ENCODE data around the gene PXMP4. TPM values are rescaled to one million over a fixed set of nuclear protein-coding genes. Genes with fewer than 3 reads are reported as not detected.
A peak's percentile ranks its signal among the peaks of the same experiment; 100 is the strongest.

Gene PXMP4
- total RNA-seq, 1 donor from 2014 or later: 5.4 TPM

DNA sequence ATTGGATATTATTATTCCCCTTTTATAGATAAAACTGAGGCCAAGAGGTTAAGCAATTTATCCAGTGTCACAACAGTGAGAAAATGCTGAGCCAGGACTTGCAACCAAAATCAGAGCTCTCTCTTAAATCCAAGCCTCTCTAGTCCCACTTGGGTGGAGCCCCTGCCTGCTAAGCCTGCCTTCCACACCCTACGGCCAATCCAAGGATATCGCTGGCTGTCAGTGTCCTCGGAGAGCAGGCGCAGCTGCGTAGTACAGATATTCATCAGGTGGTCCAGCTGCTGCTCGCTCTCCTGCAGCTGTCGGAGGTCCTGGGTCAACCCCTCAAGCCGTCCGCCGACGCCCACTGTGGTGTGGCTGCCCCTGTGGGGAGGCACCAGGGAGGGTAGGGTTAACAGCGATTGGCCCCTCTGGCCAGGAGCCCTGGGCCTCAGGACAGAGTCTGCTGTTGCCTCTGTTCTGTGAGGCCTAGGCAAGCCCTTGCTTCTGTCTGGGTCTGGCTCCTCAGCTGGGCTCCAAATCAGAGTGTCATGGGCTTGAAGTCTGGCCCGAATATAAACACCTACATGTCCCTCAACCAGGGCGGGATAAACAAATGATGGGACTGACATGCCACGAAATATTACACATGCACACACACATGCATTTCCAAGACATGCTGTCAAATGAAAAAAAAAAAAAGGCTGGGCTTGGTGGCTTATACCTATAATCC, 42.0 kb downstream of the PXMP4 start:
- H3K27ac Mint-ChIP-seq: peak overlapping the region; percentile 89

DNA sequence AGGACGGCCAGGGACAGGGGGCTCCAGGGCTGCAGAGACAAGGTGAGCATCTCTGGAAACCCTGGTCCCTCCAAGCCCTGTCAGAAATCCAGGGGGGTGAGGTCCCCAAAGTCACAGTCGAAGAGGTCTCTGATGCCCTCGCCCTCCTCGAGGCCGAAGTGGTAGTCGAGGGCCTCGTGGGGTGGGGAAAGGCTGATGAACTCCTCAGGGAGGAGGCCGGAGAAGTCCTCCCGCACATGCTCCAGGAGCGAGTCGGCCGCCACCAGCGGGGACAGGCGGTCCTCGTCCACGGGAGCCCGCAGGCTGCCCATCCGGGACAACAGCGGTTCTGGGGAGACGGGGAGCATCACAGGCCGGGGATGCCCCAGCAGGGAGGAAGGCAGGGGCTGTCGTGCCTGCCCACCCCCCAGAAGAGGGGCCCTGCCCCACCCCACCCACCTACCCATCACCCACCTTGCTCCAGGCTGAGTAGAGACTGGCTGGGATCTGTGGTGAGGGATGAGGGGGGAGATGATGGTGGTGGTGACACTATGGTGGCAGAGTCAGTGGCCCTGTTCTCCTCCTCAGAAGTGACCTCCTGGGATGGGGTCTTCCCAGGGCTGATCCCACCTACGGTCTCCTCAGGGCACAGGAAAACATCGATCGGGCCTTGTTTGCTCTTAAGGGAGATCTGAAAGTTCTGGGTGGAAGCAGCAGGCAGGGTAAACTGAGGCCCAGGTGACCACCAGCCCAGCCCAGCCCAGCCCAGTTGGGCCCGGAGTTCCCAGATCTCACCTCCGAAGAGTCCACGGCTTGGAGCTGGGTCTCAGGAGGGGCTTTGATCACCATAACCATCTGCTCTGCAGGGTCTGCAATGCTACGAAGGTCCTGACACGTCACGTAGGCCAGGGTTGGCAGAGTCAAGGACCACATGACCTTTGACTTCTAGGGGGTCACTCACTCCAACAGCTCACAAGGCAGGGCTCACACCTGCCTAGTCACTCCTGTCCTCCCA, 43.2 kb downstream of the PXMP4 start:
- Mint-ChIP-seq H3K27me3 (no peaks in the 10 kb centered on the region), H3K36me3 (ENCODE audit: low read depth) (peaks cover 32% of the 10 kb centered on the region), H3K27ac (no peak overlapping the region), H3K9me3 (no peaks in the 10 kb centered on the region), H3K4me1 (peaks cover 60% of the 10 kb centered on the region), H3K4me3 (no peak overlapping the region)
- DNase-seq: no peak
- intact Hi-C loops (cut with micrococcal nuclease): no loop called here

More for the DNA sequence above, 42.0 kb downstream of the PXMP4 start:
- H3K27me3 Mint-ChIP-seq: no peaks in the 10 kb centered on the region
- peaks cover 32% of the 10 kb centered on the region for H3K36me3 Mint-ChIP-seq (ENCODE audit: low read depth)
- intact Hi-C loops (cut with micrococcal nuclease): no loop called here
- DNase-seq: no peak
- H3K4me1 Mint-ChIP-seq: peaks cover 60% of the 10 kb centered on the region
- H3K9me3 Mint-ChIP-seq: no peaks in the 10 kb centered on the region
- no peak overlapping the region for H3K4me3 Mint-ChIP-seq

GRCh38 chr20:33676121-33676520, 44.0 kb downstream of the PXMP4 start:
- intact Hi-C loops (cut with micrococcal nuclease): no loop called here
- H3K4me1 Mint-ChIP-seq: peaks cover 53% of the 10 kb centered on the region
- DNase-seq: no peak
- H3K27ac Mint-ChIP-seq: no peak overlapping the region
- H3K9me3 Mint-ChIP-seq: no peaks in the 10 kb centered on the region
- H3K36me3 Mint-ChIP-seq (ENCODE audit: low read depth): peaks cover 32% of the 10 kb centered on the region
- H3K4me3 Mint-ChIP-seq: peak overlapping the region; percentile 20
- no peaks in the 10 kb centered on the region for H3K27me3 Mint-ChIP-seq

DNA sequence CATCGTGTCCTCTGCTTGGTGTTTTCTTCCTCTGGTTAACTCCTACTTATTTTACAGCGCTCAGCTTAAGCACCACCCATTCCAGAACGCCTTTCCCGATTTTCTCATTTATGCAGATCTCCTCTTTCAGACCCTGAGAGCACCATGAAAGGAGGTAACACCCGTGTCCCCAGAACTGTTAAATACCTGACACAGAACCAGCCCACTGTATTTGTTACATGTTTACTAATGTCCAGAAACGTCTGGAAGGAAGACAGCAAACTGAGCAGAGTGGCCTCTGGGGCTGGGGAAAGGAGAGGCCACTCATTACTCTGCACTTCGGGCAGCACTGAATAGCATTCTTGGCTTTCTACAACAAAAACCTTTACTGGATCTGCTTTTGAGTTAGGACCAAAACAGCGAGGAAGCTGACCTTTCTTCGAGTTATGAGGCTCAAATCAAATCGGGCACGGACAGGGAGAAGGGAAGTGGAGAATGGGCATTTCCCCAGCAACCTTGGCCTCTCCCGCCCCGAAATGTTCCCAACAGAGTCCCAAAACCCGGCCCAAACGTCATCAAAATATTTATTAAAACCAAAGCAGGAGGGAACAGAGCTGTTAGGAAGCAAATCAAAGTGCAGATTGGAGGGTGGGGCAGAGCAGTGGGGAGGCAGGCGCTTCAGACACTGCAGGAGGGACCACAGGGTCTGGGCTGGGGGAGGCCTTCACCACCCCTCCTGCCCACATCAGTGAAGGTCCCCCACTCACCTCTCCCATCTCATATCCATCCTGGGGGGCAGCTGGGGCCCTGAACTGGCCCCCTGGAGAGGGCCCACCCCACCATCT, 44.8 kb downstream of the PXMP4 start:
- intact Hi-C loops (cut with micrococcal nuclease): no loop called here
- peak overlapping the region; percentile 68 for H3K4me3 Mint-ChIP-seq
- H3K27me3 Mint-ChIP-seq: no peaks in the 10 kb centered on the region
- H3K36me3 Mint-ChIP-seq (ENCODE audit: low read depth): peaks cover 30% of the 10 kb centered on the region
- H3K27ac Mint-ChIP-seq: peak overlapping the region; percentile 71
- H3K4me1 Mint-ChIP-seq: peaks cover 45% of the 10 kb centered on the region
- no peak for DNase-seq
- no peaks in the 10 kb centered on the region for H3K9me3 Mint-ChIP-seq

DNA sequence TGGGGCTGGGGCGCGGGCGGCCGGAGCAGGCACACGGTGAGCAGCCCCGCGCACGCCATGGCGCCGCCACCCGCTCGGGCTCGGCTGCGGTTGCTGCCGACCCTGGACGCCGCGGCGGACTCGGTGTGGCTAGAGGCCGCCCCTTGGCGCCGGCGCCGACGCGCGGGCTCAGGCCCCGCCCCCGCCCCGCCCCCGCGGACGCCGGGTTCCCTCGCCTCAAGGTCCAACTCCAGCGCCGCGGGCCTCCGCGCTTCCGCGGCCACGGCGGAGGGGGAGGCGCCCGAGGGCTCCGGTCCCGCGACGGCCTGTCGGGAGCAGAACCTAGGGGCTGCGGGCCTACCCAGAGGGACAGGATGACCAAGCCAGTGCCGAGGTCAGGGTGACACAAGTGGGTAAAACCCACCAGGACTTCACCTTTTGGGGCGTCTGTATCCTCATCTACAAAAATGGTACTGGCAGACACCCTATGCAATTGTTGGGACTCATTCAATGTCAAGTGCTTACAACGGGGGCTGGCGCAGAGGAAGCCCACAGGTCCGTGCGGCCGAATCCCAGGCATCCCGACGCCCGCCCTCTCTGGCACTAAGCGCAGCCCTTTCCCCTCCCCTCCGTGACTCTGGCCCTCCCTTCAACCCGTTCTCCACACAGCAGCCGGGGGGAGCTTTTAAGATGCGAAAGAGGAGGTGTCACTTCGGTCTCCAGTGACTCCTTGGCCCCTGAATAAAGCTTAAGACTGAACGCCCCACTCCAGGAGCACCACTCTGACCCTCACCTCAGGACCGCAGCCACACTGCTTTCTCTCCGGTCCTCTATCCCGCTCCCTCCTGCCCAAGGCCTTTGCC, 45.6 kb downstream of the PXMP4 start, which contains the start of gene NECAB3:
Gene NECAB3 (minus strand): TSS at position 135 of the 842 bp plus-strand sequence. CDS start 76 bp downstream, at position 59.
- DNase-seq: peak; percentile 94
- Mint-ChIP-seq H3K27ac (peak within 1 kb of the TSS; percentile 89), H3K27me3 (no peaks in the 10 kb centered on the region), H3K36me3 (ENCODE audit: low read depth) (peaks cover 32% of the 10 kb centered on the region), H3K9me3 (no peaks in the 10 kb centered on the region), H3K4me3 (peak within 1 kb of the TSS; percentile 92), H3K4me1 (peaks cover 41% of the 10 kb centered on the region)
- intact Hi-C loops (cut with micrococcal nuclease): loop anchor here (1.0 kb wide), 1 partner anchor 12 kb away; the partner anchor contains the start of gene E2F1

- intact Hi-C loops (cut with micrococcal nuclease): loop anchor here (1.0 kb wide), 1 partner anchor 13 kb away; the partner anchor contains the start of gene E2F1
- DNase-seq: no peak
- peak overlapping the region; percentile 92 for H3K4me3 Mint-ChIP-seq
- H3K36me3 Mint-ChIP-seq (ENCODE audit: low read depth): peaks cover 28% of the 10 kb centered on the region
- H3K4me1 Mint-ChIP-seq: peaks cover 35% of the 10 kb centered on the region
- H3K27ac Mint-ChIP-seq: peak overlapping the region; percentile 89
- no peaks in the 10 kb centered on the region for H3K27me3 Mint-ChIP-seq
- H3K9me3 Mint-ChIP-seq: no peaks in the 10 kb centered on the region
Measured at GRCh38 chr20:33673410-33674293, 46.5 kb downstream of the PXMP4 start.

DNA sequence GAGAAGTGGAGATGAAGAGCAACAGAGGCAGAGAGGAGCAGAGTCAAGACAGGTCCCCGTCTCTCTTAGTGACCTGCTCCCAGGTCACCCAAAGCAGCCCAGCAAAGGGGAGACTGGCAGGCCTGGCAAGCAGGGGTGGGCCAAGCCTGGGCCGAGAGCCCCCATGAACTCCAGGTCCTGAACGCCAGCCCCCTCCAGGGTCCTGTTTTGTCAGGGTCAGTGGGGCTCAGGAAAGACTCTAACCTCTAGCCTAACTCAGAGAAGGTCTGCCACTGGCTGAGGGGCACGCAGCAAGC, 47.0 kb downstream of the PXMP4 start:
- peak overlapping the region; percentile 86 for H3K27ac Mint-ChIP-seq
- peaks cover 36% of the 10 kb centered on the region for H3K4me1 Mint-ChIP-seq
- peak overlapping the region; percentile 92 for H3K4me3 Mint-ChIP-seq

DNA sequence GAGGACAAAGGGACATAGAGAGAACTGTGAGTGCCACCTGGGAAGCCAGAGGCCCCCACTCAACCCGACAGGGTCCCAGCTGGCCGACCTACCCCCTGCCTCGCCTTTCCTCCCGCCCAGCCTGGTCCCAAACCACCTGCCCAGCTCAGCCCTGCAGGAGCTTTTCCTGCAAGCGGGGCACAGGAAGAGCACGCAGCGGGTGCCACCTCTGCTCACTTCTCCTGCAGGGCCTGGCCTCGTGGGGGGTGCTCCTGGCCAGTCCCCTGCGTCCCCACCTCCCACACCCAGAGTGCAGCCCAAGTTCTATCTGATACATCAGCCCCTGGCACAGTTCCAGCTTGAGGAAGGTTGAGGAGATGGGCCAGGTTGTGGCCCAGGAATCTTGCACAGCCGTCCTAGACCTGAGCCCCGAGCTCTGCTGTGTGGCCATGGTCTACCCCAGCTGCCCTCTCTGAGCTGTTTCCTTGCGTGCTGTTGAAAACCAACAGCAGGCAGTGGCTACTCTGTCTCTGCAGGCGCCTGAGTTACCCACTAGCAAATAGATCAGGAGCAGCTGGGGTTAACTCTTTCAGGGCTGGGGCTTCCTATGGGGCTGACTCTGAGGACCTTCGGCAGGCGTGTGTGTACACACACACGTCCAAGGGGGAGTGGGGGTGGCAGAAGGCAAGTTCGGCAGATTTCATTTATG, 47.5 kb downstream of the PXMP4 start:
- peaks cover 33% of the 10 kb centered on the region for H3K4me1 Mint-ChIP-seq
- intact Hi-C loops (cut with micrococcal nuclease): no loop called here
- H3K4me3 Mint-ChIP-seq: peak overlapping the region; percentile 92
- no peaks in the 10 kb centered on the region for H3K27me3 Mint-ChIP-seq
- DNase-seq: no peak
- peaks cover 24% of the 10 kb centered on the region for H3K36me3 Mint-ChIP-seq (ENCODE audit: low read depth)
- H3K27ac Mint-ChIP-seq: peak overlapping the region; percentile 86
- H3K9me3 Mint-ChIP-seq: no peaks in the 10 kb centered on the region

More for the DNA sequence above, 47.0 kb downstream of the PXMP4 start:
- no peak for DNase-seq
- intact Hi-C loops (cut with micrococcal nuclease): no loop called here
- Mint-ChIP-seq H3K36me3 (ENCODE audit: low read depth) (peaks cover 29% of the 10 kb centered on the region), H3K27me3 (no peaks in the 10 kb centered on the region), H3K9me3 (no peaks in the 10 kb centered on the region)

- H3K9me3 Mint-ChIP-seq: no peaks in the 10 kb centered on the region
- H3K4me1 Mint-ChIP-seq: peaks cover 34% of the 10 kb centered on the region
- H3K4me3 Mint-ChIP-seq: peak overlapping the region; percentile 92
- H3K27me3 Mint-ChIP-seq: no peaks in the 10 kb centered on the region
- intact Hi-C loops (cut with micrococcal nuclease): no loop called here
- DNase-seq: no peak
- peaks cover 21% of the 10 kb centered on the region for H3K36me3 Mint-ChIP-seq (ENCODE audit: low read depth)
- H3K27ac Mint-ChIP-seq: peak overlapping the region; percentile 34
Measured at GRCh38 chr20:33671573-33672288, 48.4 kb downstream of the PXMP4 start.

DNA sequence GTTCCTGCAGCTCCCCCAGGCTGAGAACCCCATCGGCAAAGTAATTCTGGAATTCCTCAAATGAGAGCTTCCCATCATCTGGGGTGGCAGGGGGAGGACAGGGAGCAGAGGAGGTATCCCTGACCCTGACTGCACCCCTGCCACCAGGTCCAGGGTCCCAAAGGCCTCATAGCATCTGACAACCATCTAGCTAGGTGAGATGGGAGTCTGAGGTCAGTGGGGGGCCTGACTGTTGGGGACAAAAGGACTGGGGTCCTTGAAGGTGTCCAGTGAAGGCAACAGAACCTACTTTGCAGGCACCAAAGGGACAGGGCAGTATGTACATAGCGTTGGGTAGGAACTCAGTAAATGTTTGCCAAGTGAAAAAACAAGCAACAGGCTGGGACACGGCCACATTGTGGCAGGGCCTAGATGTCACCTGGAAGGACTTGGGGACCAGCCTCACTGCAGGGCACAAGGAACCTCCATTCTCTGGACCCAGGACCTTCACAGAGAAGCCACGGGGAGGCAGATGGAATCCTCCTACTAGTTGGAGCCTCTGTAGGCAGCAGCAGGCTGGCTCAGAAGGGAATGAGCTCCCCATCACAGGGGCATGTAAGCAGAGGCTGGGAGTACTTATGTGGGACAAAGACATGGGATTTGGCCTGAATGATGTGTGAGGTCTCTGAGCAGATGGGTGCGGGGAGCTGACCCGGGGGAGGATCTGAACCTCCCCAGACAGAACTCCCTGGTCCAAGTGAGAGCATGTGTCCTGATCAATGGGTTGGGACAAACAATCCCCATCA, 49.2 kb downstream of the PXMP4 start:
- DNase-seq: no peak
- no peaks in the 10 kb centered on the region for H3K9me3 Mint-ChIP-seq
- peaks cover 18% of the 10 kb centered on the region for H3K36me3 Mint-ChIP-seq (ENCODE audit: low read depth)
- H3K27me3 Mint-ChIP-seq: no peaks in the 10 kb centered on the region
- no peak overlapping the region for H3K27ac Mint-ChIP-seq
- H3K4me3 Mint-ChIP-seq: no peak overlapping the region
- peaks cover 38% of the 10 kb centered on the region for H3K4me1 Mint-ChIP-seq
- intact Hi-C loops (cut with micrococcal nuclease): no loop called here
